AG08396 (cell line): Measurements from ENCODE around the gene BMP8B.
"Not testable (repeated sequence)": the region's sequence is repeated elsewhere in the genome, so short reads cannot be mapped to it uniquely, and the experiment has no call there.

Source experiments
- DNase-seq: peaks from one replicate; pipeline ENCODE4 v3.0.0; 2012; ENCODE audit warnings: low spot score, mixed read lengths

Gene BMP8B, protein sequence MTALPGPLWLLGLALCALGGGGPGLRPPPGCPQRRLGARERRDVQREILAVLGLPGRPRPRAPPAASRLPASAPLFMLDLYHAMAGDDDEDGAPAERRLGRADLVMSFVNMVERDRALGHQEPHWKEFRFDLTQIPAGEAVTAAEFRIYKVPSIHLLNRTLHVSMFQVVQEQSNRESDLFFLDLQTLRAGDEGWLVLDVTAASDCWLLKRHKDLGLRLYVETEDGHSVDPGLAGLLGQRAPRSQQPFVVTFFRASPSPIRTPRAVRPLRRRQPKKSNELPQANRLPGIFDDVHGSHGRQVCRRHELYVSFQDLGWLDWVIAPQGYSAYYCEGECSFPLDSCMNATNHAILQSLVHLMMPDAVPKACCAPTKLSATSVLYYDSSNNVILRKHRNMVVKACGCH

DNA sequence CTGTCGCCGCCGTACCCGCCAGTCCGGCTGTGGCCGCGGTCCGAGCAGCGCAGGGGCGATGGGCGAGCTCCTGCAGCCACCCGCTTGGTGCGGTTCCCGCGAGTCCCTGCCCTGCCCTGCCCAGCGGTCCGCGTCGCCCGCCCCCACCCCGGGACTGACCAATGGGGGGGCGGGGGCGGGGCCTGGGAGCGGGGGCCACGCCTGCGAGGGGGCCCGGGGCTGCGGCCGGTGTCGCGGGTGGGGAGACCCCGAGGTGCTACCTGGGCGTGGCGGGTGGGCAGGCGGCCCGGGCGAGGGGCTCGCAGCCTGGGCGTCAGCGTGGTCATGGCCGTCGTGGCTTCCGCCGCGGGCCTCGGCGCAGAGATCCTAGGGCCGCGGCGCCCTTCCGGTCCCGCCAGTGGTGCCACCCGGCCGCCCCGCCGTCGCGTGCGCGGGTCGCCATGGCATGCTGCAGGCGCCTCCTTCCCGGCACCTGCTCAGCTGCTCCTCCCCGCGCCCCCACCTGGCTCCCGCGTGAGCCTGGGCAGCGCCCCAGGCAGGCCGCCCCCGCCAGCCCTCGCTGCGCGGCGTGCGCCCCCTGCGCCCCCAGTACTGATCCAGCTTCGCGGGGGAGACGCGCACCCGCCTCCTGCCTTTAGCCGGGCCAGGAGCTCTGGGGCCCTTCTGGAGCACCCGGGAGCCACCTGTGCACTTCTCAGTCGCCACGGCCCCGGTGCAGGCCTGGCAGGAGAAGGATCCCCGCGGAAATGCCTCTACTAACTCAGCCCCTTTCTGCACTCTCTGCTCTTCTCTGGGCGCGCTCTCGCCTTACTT lies at the start of gene BMP8B:
BMP8B (minus strand) TSS at position 108 of the 813 bp plus-strand sequence. CDS start 380 bp downstream, outside the sequence.
- peak; percentile 58 for DNase-seq

DNA sequence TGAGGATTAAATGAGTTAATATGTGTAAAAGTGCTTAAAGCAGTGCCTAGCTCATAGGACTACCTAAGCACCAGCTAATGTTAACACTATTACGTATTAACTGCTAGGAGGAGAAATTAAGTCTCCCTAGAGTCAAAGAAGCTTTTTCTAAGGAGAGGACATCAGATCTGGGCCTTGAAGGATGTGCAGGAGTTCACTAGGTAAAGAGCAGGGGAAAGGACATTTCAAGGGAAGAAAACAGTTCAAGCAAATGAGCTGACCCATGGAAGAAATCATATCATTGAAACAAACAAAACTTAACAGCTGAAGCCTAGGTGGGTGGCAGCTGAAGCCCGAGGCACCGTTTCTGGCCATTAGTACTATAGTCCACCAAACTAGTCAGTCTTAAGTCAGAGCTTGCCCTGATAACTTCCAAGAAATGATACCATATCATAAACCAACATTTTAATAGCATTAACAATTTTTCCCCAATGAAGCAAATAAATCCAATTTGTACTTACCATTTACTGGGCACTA lies 48.0 kb upstream of the BMP8B start:
- DNase-seq, result no peak

DNA sequence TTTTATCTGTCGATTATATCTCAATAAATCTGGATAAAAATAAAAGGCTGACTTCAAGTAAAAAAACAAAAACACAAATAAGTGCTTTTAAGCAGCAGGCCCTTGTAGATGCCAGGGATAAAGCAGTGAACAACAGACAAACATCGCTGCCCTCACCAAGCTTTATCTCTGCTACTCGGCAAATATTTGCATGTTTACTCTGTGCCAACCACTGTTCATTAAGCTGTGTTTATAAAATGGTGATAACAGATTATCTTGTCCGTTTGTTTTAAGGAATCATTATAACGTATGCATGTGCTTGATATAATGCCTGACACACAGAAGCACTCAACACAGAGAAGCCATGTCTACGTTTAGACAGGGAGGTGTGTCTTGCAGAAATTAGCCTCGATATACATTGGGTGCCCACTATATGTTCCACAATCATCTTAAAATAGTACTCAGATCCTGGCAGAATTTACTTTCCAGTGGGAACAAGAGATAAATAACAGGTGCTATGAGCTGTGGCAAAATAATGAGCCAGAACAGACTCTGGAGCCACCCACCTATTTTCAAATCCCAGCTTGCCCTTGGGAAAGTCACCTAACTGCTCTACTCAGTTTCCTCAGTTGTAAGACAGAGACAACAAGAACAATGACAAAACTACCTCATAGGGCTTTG lies 47.4 kb upstream of the BMP8B start:
- DNase-seq, result no peak

DNA sequence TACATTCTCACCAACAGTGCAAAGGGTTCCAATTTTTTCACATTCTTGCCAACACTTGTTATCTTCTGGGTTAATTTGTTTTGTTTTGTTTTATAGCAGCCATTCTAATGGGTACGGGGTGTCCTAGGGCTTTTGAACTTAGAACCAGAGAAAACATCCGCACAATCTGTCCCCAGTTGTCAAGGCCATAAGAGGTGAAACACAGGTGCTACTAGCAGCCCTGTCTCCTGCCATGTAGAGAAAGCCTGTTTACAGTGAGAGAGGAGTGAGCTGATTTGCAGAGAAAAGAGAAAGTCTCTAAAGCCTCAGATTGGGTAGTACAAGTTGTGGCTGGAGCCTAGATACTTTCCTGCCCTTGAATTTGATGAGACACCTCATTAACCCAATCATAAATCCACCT lies 46.4 kb upstream of the BMP8B start:
- DNase-seq, result no peak

DNA sequence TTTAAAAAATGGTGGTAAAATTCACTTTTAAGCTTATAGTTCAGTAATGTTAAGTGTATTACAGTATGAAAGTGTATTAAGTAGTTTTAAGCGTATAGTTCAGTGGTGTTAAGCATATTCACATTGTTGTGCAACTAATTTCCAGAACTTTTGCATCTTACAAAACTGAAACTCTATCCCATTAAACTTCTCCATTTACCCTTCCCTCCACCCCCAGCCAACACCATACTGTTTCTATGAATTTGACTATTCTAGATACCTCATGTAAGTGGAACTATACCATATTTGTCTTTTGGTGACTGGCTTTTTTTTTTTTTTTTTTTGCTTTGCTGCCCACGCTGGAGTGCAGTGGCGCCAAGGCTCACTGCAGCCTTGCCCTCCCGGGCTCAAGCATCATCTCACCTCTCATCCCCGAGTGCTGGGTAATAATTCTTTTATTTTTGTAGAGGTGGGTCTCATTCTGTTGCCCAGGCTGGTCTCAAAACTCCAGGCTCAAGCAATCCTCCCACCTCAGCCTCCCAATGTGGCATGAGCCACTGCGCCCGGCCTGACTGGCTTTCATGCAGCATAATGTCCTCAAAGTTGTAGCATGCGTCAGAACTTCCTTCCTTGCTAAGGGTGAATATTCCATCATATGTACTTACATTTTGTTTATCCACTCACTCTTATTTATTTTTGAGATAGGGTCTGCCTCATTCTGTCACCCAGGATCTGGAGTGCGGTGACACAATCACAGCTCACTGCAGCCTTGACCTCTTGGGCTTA lies 45.1 kb upstream of the BMP8B start:
- DNase-seq, result no peak

DNA sequence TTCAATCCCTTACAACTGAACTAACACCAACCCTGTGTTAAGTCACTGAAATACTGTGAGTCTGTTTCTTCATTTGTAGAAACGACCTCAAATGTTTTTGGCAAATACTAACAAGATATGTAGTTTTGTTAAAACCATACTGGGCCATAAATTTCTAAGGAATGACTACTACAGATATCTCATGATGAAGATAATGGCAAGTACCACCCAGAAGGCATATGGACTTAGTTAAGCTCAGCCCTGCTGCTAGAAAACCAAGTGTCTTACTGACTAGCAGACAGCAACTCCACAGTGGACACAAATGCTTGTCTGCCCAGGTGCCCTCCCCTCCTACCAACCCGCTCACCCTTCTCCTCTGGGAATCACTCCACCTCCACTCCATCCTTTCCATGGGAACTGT lies 44.5 kb upstream of the BMP8B start:
- no peak for DNase-seq

DNA sequence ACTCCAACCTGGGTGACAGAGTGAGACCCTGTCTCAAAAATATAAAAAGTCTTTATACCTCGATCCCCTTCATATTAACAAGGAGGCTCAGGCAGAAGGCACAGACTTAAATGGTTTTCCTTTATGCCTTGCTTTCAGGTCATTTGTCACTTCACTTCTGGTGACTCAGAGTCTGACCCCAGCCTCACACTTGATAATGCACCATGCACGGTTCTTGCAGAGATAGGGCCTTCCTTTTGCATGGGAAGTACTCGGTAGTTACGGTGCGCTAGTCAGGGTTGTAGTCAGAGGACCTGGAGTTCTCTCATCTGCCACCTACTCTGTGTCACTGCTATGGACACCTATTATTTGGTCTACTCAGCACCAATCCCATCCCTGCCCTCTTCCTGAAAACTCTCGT lies 43.6 kb upstream of the BMP8B start:
- DNase-seq, result no peak

DNA sequence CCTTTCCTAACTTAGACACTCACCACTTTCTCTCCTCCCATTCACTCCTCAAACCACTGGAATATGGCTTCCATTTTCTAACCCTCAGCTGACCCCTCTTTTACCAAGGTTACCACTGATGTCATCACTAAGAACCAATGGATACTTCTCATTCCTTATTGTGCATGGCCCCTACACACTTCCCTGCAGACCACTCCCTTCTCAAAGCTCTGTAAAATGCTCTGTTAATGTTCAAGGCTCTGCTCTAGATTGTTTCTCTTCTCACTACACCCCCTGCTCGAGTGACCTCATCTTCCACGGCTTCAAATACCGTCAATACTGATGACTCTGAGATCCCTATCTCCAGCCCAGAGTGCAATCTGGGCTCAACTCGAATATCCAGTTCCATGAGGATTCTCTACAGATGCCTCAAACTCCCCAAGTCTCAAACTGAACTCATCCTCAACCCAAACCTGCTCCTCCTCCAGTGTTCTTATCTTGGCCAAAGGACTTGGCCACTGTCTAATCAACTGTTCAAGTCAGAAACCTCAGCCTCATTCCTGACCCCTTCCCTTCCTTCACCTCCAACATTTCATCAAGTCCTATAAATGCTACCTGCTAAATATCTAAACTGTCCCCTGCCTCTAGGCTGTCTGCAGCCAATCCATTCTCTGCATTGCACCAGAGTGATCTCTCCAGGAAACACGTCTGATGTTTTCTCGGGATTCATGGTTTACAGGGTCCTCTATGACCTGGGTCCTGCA lies 41.3 kb upstream of the BMP8B start:
- no peak for DNase-seq

DNA sequence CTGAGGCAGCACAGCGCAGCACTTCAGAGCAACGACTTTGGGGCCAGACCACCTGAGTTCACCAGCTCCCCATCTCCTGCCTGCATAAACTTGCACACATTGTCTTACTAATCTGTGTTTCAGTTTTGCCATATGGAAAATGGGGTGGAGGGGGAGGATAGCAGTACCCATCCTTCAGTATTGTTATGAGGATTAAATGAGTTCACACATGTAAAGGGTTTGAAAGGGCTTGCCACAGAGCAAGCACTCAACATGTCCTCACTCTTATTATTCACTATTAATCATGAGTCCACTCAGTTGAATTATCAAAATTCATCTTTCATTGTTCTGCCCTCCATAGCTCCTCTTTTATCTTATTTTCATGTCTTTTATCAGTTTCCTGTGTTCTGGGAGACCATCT lies 40.1 kb upstream of the BMP8B start:
- no peak for DNase-seq

DNA sequence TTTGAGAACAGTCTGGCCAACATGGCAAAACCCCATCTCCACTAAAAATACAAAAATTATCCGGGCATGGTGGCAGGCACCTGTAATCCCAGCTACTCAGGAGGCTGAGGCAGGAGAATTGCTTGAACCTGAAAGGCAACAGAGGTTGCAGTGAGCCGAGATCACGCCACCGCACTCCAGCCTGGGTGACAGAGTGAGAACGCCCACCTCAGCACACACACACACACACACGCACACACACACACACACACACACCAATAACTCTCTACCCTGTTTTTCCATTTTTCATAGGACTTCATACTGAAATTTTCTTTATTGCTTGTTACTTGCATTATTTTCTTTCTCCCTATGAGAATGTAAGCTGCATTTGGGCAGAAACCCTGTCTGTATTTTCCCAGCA lies 39.6 kb upstream of the BMP8B start:
- not testable (repeated sequence) for DNase-seq

DNA sequence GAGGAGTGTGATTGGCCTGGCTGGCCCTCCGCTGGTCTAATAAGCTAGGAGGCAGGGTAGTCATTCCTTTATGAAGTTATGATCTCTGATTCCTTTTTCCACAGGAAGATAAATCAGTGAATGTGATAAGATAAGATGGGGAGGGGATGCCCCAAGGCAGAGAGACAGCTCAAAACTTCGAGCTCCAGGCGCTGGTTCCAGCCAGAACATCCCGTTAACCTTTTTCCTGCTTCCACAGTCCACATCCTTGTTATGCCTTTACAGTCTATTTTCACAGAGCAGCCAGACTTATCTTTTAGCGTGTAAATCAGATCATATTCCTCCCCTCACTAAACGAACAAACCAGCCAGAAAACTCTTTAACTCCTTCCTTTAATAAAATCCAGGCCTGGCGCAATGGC lies 38.5 kb upstream of the BMP8B start:
- DNase-seq, result no peak

DNA sequence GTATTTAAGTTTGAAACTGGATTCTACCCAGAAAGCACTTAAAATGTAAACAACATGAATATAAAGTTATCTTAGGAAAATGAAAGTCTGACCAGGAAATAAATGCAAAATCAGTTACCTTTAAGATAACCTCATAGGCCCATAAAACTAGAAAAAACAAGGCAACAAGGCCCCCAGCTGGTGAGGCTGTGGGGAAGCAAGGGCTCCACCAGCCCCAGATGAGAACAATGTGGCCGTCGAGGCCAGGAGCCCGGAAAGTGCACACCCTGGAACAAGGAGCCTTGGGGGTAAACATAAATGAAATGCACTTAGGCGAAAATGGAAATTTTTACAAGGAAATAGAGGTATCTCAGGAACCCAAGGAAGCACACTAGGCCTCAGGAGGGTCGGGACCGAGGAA lies 37.9 kb upstream of the BMP8B start:
- no peak for DNase-seq

DNA sequence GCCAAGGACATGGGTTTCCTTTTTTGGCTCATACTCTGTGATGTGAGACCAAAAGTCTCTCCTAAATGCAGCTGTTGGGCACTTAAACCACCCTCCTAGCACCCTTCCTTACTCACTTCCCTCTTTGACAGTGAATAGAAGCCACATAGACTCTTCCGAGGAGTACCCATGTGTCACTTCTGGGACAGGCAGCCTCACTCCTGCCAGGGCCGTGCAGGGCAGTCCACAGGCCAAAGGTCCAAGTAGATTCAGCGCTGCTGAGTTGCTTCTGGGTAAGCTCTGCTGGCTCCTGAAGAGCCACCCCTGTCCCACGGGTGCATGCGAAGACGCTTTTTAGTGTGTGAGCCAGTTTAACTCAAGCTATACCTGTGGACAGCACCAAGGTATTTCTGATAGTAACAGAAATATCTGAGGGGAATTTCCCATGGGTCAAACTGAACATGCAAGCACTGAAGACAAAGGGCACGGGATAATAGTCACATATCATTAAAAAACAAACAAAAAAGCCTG lies 36.8 kb upstream of the BMP8B start:
- DNase-seq, result no peak

DNA sequence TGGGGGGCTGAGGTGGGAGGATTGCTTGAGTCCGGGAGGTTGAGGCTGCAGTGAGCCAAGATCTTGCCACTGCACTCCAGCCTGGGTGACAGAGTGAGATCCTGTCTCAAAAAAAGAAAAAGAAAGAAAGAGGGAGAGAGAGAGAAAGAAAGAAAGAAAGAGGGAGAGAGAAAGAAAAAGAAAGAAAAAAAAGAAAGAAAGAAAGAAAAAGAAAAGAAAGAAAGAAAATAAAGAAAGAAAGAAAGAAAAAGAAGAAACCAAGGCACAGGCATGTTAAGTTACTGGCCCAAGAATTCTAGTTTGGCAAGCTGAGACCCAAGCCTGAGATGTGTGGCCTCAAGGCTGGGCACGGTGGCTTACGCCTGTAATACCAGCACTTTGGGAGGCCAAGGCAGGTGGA lies 34.8 kb upstream of the BMP8B start:
- not testable (repeated sequence) for DNase-seq

DNA sequence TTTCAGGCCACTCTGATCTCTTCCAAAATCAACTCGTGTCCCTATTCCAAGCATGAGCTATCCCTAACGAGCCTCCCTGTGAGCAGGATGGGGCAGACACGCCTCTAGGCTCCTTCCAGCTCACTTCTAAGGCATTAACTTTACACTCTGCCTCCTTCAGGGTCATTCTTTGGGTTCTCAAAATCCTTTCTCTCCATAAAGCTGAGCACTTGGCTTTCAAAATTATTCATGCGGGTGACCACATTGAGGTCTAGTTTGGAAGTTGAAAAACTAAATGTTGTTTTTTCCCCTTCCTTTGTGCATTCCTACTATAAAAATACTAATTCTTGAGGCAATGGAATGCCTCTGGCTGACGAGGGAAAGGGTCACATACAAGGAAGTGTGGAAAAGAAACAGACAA lies 33.5 kb upstream of the BMP8B start:
- no peak for DNase-seq

DNA sequence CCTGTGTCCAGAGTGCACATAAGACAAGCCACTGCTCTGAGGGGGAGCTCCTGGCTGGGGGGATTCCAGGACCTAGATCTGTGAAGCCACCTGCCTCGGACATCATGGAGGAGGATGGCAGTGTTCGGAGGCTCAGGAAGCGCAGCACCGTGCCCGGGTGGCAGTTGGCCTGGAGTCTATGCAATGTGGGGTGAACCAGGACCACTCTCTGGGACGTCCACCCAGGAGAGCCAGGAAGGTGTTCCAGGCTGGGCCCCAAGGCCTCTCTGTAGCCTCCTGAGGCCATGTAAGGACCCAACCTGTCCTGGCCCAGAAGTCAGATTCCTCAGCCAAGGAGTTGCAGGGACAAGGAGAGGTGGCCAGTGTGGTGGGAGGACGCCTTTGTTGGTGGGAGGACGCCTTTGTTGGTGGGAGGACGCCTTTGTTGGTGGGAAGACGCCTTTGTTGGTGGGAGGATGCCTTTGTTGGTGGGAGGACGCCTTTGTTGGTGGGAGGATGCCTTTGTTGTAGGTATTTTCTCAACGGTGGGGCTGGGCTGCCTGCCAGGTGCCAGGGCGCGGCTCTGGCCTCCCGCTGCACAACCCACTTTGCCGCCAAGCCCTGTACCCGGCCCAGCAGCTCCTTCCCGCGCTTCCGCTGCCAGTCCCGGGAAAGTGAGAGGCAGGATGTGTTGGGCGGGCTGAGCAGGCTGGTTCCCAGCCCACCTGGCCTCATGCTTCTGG lies 30.6 kb upstream of the BMP8B start:
- no peak for DNase-seq

DNA sequence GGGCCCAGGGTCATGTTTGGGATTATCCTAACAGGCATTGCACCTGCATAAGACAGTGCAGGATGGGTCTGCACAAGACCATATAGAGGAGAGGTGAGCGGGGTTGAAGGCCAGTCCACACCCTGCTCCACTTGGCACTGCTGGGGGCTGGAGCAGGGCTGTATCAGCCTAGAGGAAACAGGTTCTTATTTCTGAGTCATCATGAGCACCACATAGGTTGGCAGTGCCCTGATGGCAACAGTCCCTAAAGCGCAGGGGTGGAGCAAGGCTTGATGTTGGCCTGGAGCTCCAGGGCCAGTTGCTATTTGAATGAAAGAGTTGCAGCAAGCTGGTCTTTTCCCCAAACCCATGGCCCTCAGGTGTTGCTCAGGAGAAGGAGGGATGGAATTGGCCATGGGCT lies 29.8 kb upstream of the BMP8B start:
- DNase-seq, result no peak

DNA sequence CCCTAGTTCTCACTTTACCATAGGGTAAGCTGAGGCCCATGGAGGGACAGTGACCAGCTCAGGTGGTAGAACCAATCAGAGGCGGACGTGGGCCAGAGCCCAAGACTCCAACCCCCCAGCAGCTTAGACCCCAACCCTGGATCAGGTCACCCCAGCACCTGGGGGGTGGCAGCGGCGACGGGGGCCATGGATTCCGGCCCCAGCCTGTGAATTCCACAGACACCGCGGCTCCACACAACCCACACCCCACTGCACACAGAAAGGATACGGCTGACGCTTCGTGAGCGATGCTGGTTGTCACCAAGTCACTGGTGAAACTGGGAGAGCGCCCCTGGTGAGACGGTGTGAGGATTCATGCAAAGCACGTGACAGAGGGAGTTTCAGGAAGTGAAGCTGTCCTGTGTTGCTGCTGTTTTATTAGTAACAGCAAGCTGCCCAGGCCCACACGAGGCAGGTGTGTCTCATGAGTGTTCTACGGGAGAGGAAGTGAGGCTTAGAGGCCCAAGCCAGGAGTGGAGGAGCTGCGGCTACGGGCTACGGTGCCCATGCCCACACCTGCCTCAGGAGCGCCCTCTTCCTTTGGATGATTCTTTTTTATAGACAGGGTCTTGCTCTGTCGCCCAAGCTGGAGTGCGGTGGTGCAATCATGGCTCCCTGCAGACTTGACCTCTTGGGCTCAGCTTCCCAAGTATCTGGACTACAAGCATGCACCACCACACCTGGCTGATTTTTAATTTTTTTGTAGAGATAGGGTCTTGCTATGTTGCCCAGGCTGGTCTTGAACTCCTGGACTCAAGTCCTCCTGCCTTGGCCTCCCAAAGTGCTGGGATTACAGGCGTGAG lies 28.6 kb upstream of the BMP8B start:
- DNase-seq, result not testable (repeated sequence)

DNA sequence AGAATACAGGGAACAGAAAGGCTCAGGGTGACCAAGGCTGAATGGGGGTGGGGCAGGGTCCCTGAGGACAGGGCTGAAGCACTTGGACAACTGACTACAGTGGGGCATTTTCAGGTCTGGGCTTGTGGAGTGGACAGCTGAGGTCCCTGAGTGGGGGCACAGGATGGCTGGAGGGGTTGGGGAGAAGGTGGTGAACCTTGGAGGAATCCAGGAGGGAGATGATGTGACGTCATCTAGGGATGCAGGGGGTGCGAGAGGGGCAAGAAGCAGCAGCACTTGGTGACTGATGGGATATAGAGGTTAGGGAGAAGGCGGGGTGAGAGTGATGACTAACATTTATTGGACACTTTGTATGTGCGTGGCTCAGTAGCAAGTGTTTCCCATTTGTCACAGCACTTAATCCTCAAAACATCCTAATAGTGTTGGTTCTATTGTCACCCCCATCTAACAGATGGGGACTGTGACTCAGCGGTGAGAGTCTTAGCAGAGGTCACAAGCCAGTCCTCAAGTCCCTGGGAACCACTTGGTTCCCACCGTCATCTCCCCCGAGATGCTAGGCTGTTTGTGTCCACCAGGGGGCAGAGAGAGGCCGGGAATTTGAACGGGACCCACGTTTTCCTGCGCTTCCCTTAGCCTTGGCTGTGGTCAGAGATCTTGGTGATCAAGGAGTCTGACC lies 27.9 kb upstream of the BMP8B start:
- peak; percentile 89 for DNase-seq
